ENCODE data around the gene ANKH.

Gene ANKH

GRCh38 chr5:14730881-14731280 lies 140.7 kb downstream of the ANKH start:
- Histone ChIP-seq H3K4me3 (ENCODE audit: severe bottlenecking) (no peak overlapping the region), H3K4me1 (ENCODE audit: insufficient read depth, poor library complexity, severe bottlenecking) (peaks cover 10% of the 10 kb centered on the region), H3K36me3 (ENCODE audit: low read depth) (no peaks in the 10 kb centered on the region), H3K9me3 (ENCODE audit: severe bottlenecking) (no peaks in the 10 kb centered on the region), H3K27me3 (ENCODE audit: insufficient read depth, poor library complexity, severe bottlenecking) (no peaks in the 10 kb centered on the region), H3K27ac (ENCODE audit: poor library complexity, severe bottlenecking) (no peak overlapping the region)
- ATAC-seq (ENCODE audit: low read depth): no peak
- TF ChIP-seq CTCF (IDR thresholded peaks at IDR 0.05; ENCODE audit: poor library complexity, severe bottlenecking): no peak
- no peak for DNase-seq (ENCODE audit: low spot score)

- Histone ChIP-seq H3K4me1 (ENCODE audit: insufficient read depth, poor library complexity, severe bottlenecking) (peaks cover 12% of the 10 kb centered on the region), H3K27ac (ENCODE audit: poor library complexity, severe bottlenecking) (no peak overlapping the region), H3K9me3 (ENCODE audit: severe bottlenecking) (no peaks in the 10 kb centered on the region), H3K36me3 (ENCODE audit: low read depth) (no peaks in the 10 kb centered on the region), H3K27me3 (ENCODE audit: insufficient read depth, poor library complexity, severe bottlenecking) (no peaks in the 10 kb centered on the region), H3K4me3 (ENCODE audit: severe bottlenecking) (no peak overlapping the region)
- no peak for TF ChIP-seq CTCF (IDR thresholded peaks at IDR 0.05; ENCODE audit: poor library complexity, severe bottlenecking)
- DNase-seq (ENCODE audit: low spot score): no peak
- ATAC-seq (ENCODE audit: low read depth): no peak
These were observed 141.1 kb downstream of the ANKH start for GRCh38 chr5:14730466-14730865.

GRCh38 chr5:14729448-14730385 lies 141.9 kb downstream of the ANKH start:
- H3K4me3 ChIP-seq (ENCODE audit: severe bottlenecking): no peak overlapping the region
- no peak for TF ChIP-seq CTCF (IDR thresholded peaks at IDR 0.05; ENCODE audit: poor library complexity, severe bottlenecking)

GRCh38 chr5:14728459-14728938 lies 143.1 kb downstream of the ANKH start:
- H3K4me1 ChIP-seq (ENCODE audit: insufficient read depth, poor library complexity, severe bottlenecking): peaks cover 12% of the 10 kb centered on the region
- H3K36me3 ChIP-seq (ENCODE audit: low read depth): no peaks in the 10 kb centered on the region
- DNase-seq (ENCODE audit: low spot score) (no peak), ATAC-seq (ENCODE audit: low read depth) (no peak)
- TF ChIP-seq CTCF (IDR thresholded peaks at IDR 0.05; ENCODE audit: poor library complexity, severe bottlenecking): no peak
- H3K27ac ChIP-seq (ENCODE audit: poor library complexity, severe bottlenecking): no peak overlapping the region
- H3K9me3 ChIP-seq (ENCODE audit: severe bottlenecking): no peaks in the 10 kb centered on the region
- H3K27me3 ChIP-seq (ENCODE audit: insufficient read depth, poor library complexity, severe bottlenecking): no peaks in the 10 kb centered on the region
- H3K4me3 ChIP-seq (ENCODE audit: severe bottlenecking): no peak overlapping the region

More at GRCh38 chr5:14729448-14730385, 141.9 kb downstream of the ANKH start:
- no peak for DNase-seq (ENCODE audit: low spot score)
- Histone ChIP-seq H3K36me3 (ENCODE audit: low read depth) (no peaks in the 10 kb centered on the region), H3K4me1 (ENCODE audit: insufficient read depth, poor library complexity, severe bottlenecking) (peaks cover 12% of the 10 kb centered on the region), H3K9me3 (ENCODE audit: severe bottlenecking) (no peaks in the 10 kb centered on the region), H3K27ac (ENCODE audit: poor library complexity, severe bottlenecking) (no peak overlapping the region), H3K27me3 (ENCODE audit: insufficient read depth, poor library complexity, severe bottlenecking) (no peaks in the 10 kb centered on the region)
- no peak for ATAC-seq (ENCODE audit: low read depth)

Measured in RWPE2 (cell line).